ENCODE data around the gene BSCL2. TPM values are rescaled to one million over a fixed set of nuclear protein-coding genes. Genes with fewer than 3 reads are reported as not detected.

The BSCL2 gene
- total and polyA plus RNA-seq, 4 donors, result 15.1 to 40.0 (median 28.7) TPM

DNA sequence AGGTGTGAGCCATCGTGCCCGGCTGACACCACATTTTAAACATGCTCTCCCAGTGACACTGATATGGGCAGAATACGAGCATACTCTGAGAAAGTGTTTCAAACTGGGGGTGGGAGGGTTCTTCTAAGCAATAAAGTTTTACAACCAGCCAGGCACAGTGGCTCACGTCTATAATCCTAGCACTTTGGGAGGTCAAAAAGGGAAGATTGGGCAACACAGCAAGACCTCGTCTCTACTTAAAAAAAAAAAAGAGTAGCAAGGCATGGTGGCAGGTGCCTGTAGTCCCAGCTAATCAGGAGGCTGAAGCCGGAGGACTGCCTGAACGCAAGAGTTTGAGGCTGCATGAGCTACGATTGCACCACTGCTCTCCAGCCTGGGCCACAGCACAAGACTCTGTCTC lies 63.0 kb downstream of the BSCL2 start:
- no peak for DNase-seq (ENCODE audit: low spot score)
- Histone ChIP-seq H3K27me3 (ENCODE audit: control insufficient read depth in 4 of 4, insufficient read depth in 4 of 4, low read length in 3 of 4) (no peaks in the 10 kb centered on the region), H3K27ac (ENCODE audit: low read depth in 1 of 2, low read length in 2 of 2) (no peak overlapping the region), H3K9ac (ENCODE audit: low read depth in 1 of 2, low read length in 2 of 2) (no peak overlapping the region), H3K36me3 (ENCODE audit: control insufficient read depth in 4 of 4, insufficient read depth in 3 of 4, low read depth in 1 of 4, low read length in 3 of 4) (peaks cover 0 to 11% (median 5%) of the 10 kb centered on the region in 4 donors), H3K4me3 (ENCODE audit: low read depth in 1 of 3, low read length in 3 of 3) (no peak overlapping the region), H3K4me1 (ENCODE audit: control insufficient read depth in 4 of 4, insufficient read depth in 4 of 4, low read length in 3 of 4) (peaks cover 4 to 31% (median 26%) of the 10 kb centered on the region in 4 donors), H3K9me3 (ENCODE audit: control insufficient read depth in 4 of 4, low read length in 3 of 4) (no peaks in the 10 kb centered on the region)
- 77% methylated on average over 8 of the region's 8 CpGs for WGBS
- TF ChIP-seq RAD21 (IDR thresholded peaks at IDR 0.05) (no peak), CTCF (IDR thresholded peaks at IDR 0.05; ENCODE audit: low read depth, low read length, missing input control) (no peak), RXRA (IDR thresholded peaks at IDR 0.05) (no peak), YY1 (IDR thresholded peaks at IDR 0.05) (no peak), EGR1 (IDR thresholded peaks at IDR 0.05; ENCODE audit: low read depth in 2 of 2) (no peak), JUND (IDR thresholded peaks at IDR 0.05) (no peak), REST (IDR thresholded peaks at IDR 0.05) (no peak), TAF1 (conservative IDR thresholded peaks at IDR 0.05) (no peak), ATF3 (IDR thresholded peaks at IDR 0.05) (no peak), HNF4A (conservative IDR thresholded peaks at IDR 0.05) (no peak), FOXA2 (IDR thresholded peaks at IDR 0.05) (no peak), FOXA1 (IDR thresholded peaks at IDR 0.05) (no peak), GABPA (IDR thresholded peaks at IDR 0.05 in 1 of 2, conservative IDR thresholded peaks at IDR 0.05 in 1 of 2) (no peak), HNF4G (IDR thresholded peaks at IDR 0.05) (no peak), SP1 (IDR thresholded peaks at IDR 0.05) (no peak), NR2F2 (IDR thresholded peaks at IDR 0.05) (no peak)
- TF ChIP-seq, protein P1, sequence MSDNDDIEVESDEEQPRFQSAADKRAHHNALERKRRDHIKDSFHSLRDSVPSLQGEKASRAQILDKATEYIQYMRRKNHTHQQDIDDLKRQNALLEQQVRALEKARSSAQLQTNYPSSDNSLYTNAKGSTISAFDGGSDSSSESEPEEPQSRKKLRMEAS (IDR thresholded peaks at IDR 0.05), result no peak
- TF ChIP-seq, protein P2, sequence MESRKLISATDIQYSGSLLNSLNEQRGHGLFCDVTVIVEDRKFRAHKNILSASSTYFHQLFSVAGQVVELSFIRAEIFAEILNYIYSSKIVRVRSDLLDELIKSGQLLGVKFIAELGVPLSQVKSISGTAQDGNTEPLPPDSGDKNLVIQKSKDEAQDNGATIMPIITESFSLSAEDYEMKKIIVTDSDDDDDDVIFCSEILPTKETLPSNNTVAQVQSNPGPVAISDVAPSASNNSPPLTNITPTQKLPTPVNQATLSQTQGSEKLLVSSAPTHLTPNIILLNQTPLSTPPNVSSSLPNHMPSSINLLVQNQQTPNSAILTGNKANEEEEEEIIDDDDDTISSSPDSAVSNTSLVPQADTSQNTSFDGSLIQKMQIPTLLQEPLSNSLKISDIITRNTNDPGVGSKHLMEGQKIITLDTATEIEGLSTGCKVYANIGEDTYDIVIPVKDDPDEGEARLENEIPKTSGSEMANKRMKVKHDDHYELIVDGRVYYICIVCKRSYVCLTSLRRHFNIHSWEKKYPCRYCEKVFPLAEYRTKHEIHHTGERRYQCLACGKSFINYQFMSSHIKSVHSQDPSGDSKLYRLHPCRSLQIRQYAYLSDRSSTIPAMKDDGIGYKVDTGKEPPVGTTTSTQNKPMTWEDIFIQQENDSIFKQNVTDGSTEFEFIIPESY (IDR thresholded peaks at IDR 0.05), result no peak

Small RNAs within 50 kb of the gene (small RNA-seq; reads per million reads assigned to genes)
- gene SNORA57, result not detected

Other genes with a start within 250 kb of the BSCL2 start
- gene AHNAK, start 160.6 kb downstream of the BSCL2 start, total RNA-seq, result 100 to 1,000 TPM in 1 of 2 donors, 10 to 100 TPM in 1; 53.6 to 110 TPM
- gene AHNAK, start 160.6 kb downstream of the BSCL2 start, polyA plus RNA-seq, result 10 to 100 TPM; 22.6 to 22.7 TPM
- gene EEF1G, start 133.5 kb downstream of the BSCL2 start, total RNA-seq, result 100 to 1,000 TPM; 373 to 640 TPM
- 100 to 1,000 TPM; 251 to 566 TPM for gene EEF1G, start 133.5 kb downstream of the BSCL2 start, polyA plus RNA-seq
- 10 to 100 TPM in 1 of 2 donors, 1 to 10 TPM in 1; 5.6 to 12.1 TPM for gene TUT1, start 115.9 kb downstream of the BSCL2 start, total RNA-seq
- gene TUT1, start 115.9 kb downstream of the BSCL2 start, polyA plus RNA-seq, result 10 to 100 TPM; 15.2 to 15.8 TPM
- 10 to 100 TPM; 43.1 to 55.3 TPM for gene MTA2, start 105.6 kb downstream of the BSCL2 start, total RNA-seq
- 10 to 100 TPM in 1 of 2 donors, 1 to 10 TPM in 1; 4.4 to 21.4 TPM for gene MTA2, start 105.6 kb downstream of the BSCL2 start, polyA plus RNA-seq
- gene EML3, start 94.6 kb downstream of the BSCL2 start, total RNA-seq, result 10 to 100 TPM in 1 of 2 donors, 1 to 10 TPM in 1; 6.0 to 17.2 TPM
- 10 to 100 TPM in 1 of 2 donors, 1 to 10 TPM in 1; 9.9 to 19.3 TPM for gene EML3, start 94.6 kb downstream of the BSCL2 start, polyA plus RNA-seq
- 1 to 10 TPM in 1 of 2 donors, under 1 TPM in 1; 0.84 to 1.3 TPM for gene ROM1, start 94.2 kb downstream of the BSCL2 start, total RNA-seq
- gene ROM1, start 94.2 kb downstream of the BSCL2 start, polyA plus RNA-seq, result 1 to 10 TPM in 1 of 2 donors, under 1 TPM in 1; 0.86 to 3.9 TPM
- 10 to 100 TPM; 13.1 TPM for gene B3GAT3, start 85.4 kb downstream of the BSCL2 start, total RNA-seq
- 10 to 100 TPM; 22.5 to 29.2 TPM for gene B3GAT3, start 85.4 kb downstream of the BSCL2 start, polyA plus RNA-seq
- gene GANAB, start 60.8 kb downstream of the BSCL2 start, total RNA-seq, result 100 to 1,000 TPM; 130 to 209 TPM
- 100 to 1,000 TPM in 1 of 2 donors, 10 to 100 TPM in 1; 45.2 to 166 TPM for gene GANAB, start 60.8 kb downstream of the BSCL2 start, polyA plus RNA-seq
- gene INTS5, start 54.1 kb downstream of the BSCL2 start, total RNA-seq, result 10 to 100 TPM; 12.7 to 17.5 TPM
- 10 to 100 TPM in 1 of 2 donors, 1 to 10 TPM in 1; 6.5 to 14.6 TPM for gene INTS5, start 54.1 kb downstream of the BSCL2 start, polyA plus RNA-seq
- gene C11orf98, start 42.2 kb downstream of the BSCL2 start, total RNA-seq, result 10 to 100 TPM; 16.5 to 17.7 TPM
- 10 to 100 TPM; 43.8 to 49.9 TPM for gene C11orf98, start 42.2 kb downstream of the BSCL2 start, polyA plus RNA-seq
- 1 to 10 TPM; 1.8 to 2.5 TPM for gene CSKMT, start 42.1 kb downstream of the BSCL2 start, total RNA-seq
- 1 to 10 TPM; 2.1 to 2.4 TPM for gene CSKMT, start 42.1 kb downstream of the BSCL2 start, polyA plus RNA-seq
- gene UQCC3, start 35.8 kb downstream of the BSCL2 start, total RNA-seq, result 1 to 10 TPM; 2.9 to 6.3 TPM
- 10 to 100 TPM in 1 of 2 donors, 1 to 10 TPM in 1; 7.0 to 12.2 TPM for gene UQCC3, start 35.8 kb downstream of the BSCL2 start, polyA plus RNA-seq
- 1 to 10 TPM; 3.5 to 4.4 TPM for gene LBHD1, start 35.2 kb downstream of the BSCL2 start, total RNA-seq
- 1 to 10 TPM; 1.6 to 3.4 TPM for gene LBHD1, start 35.2 kb downstream of the BSCL2 start, polyA plus RNA-seq
- gene UBXN1, start 28.4 kb downstream of the BSCL2 start, total RNA-seq, result 10 to 100 TPM; 31.4 to 45.5 TPM
- 10 to 100 TPM; 36.8 to 45.7 TPM for gene UBXN1, start 28.4 kb downstream of the BSCL2 start, polyA plus RNA-seq
- under 1 TPM in 1 of 2 donors, not detected in 1; 0.08 TPM for gene LRRN4CL, start 17.9 kb downstream of the BSCL2 start, total RNA-seq
- gene LRRN4CL, start 17.9 kb downstream of the BSCL2 start, polyA plus RNA-seq, result under 1 TPM in 1 of 2 donors, not detected in 1; 0.06 TPM
- under 1 TPM in 1 of 2 donors, not detected in 1; 0.19 TPM for gene GNG3, start 252 bp upstream of the BSCL2 start, total RNA-seq
- not detected for gene GNG3, start 252 bp upstream of the BSCL2 start, polyA plus RNA-seq
- 10 to 100 TPM; 14.0 to 17.0 TPM for gene HNRNPUL2, start 20.0 kb upstream of the BSCL2 start, total RNA-seq
- gene HNRNPUL2, start 20.0 kb upstream of the BSCL2 start, polyA plus RNA-seq, result 10 to 100 TPM in 1 of 2 donors, 1 to 10 TPM in 1; 1.3 to 12.0 TPM
- gene TTC9C, start 21.1 kb upstream of the BSCL2 start, total RNA-seq, result 10 to 100 TPM; 12.0 to 16.1 TPM
- gene TTC9C, start 21.1 kb upstream of the BSCL2 start, polyA plus RNA-seq, result 10 to 100 TPM in 1 of 2 donors, 1 to 10 TPM in 1; 10.0 to 14.0 TPM
- gene ZBTB3, start 46.7 kb upstream of the BSCL2 start, total RNA-seq, result 1 to 10 TPM; 5.9 to 6.4 TPM
- gene ZBTB3, start 46.7 kb upstream of the BSCL2 start, polyA plus RNA-seq, result 1 to 10 TPM; 1.5 to 2.6 TPM
- 10 to 100 TPM; 21.9 to 29.0 TPM for gene POLR2G, start 54.2 kb upstream of the BSCL2 start, total RNA-seq
- 10 to 100 TPM; 42.4 to 46.9 TPM for gene POLR2G, start 54.2 kb upstream of the BSCL2 start, polyA plus RNA-seq
- gene TAF6L, start 64.0 kb upstream of the BSCL2 start, total RNA-seq, result 10 to 100 TPM in 1 of 2 donors, 1 to 10 TPM in 1; 8.5 to 25.2 TPM
- gene TAF6L, start 64.0 kb upstream of the BSCL2 start, polyA plus RNA-seq, result 10 to 100 TPM in 1 of 2 donors, 1 to 10 TPM in 1; 5.8 to 12.8 TPM
- gene TMEM179B, start 80.0 kb upstream of the BSCL2 start, total RNA-seq, result 10 to 100 TPM; 21.1 to 28.4 TPM
- gene TMEM179B, start 80.0 kb upstream of the BSCL2 start, polyA plus RNA-seq, result 10 to 100 TPM; 37.0 to 81.4 TPM
- gene TMEM223, start 84.6 kb upstream of the BSCL2 start, total RNA-seq, result 10 to 100 TPM in 1 of 2 donors, 1 to 10 TPM in 1; 9.2 to 11.8 TPM
- 10 to 100 TPM; 14.2 to 23.8 TPM for gene TMEM223, start 84.6 kb upstream of the BSCL2 start, polyA plus RNA-seq
- gene NXF1, start 98.0 kb upstream of the BSCL2 start, total RNA-seq, result 10 to 100 TPM; 17.3 to 38.3 TPM
- 10 to 100 TPM; 30.3 to 35.1 TPM for gene NXF1, start 98.0 kb upstream of the BSCL2 start, polyA plus RNA-seq
- 10 to 100 TPM; 22.4 to 34.1 TPM for gene STX5, start 124.6 kb upstream of the BSCL2 start, total RNA-seq
- 10 to 100 TPM; 13.6 to 29.8 TPM for gene STX5, start 124.6 kb upstream of the BSCL2 start, polyA plus RNA-seq
- not detected for gene TEX54, start 125.4 kb upstream of the BSCL2 start, total RNA-seq
- gene TEX54, start 125.4 kb upstream of the BSCL2 start, polyA plus RNA-seq, result 1 to 10 TPM in 1 of 2 donors, not detected in 1; 1.6 TPM
- 10 to 100 TPM; 17.1 to 21.5 TPM for gene WDR74, start 132.2 kb upstream of the BSCL2 start, total RNA-seq
- 10 to 100 TPM; 19.6 to 22.5 TPM for gene WDR74, start 132.2 kb upstream of the BSCL2 start, polyA plus RNA-seq
- gene SLC3A2, start 173.5 kb upstream of the BSCL2 start, total RNA-seq, result 10 to 100 TPM; 48.1 to 59.5 TPM
- gene SLC3A2, start 173.5 kb upstream of the BSCL2 start, polyA plus RNA-seq, result 10 to 100 TPM; 34.3 to 53.9 TPM
- not detected for gene CHRM1, start 213.9 kb upstream of the BSCL2 start, total RNA-seq
- not detected for gene CHRM1, start 213.9 kb upstream of the BSCL2 start, polyA plus RNA-seq

Data from liver (tissue), 10 donors.